GM06990 (cell line): ENCODE measurements around the gene APCDD1L.

Experiments
- DNase-seq: peaks from one replicate; pipeline ENCODE4 v3.0.0-alpha.2; 2011; ENCODE audit not compliant: insufficient read length; ENCODE audit errors: extremely low read depth
- H3K27me3 ChIP-seq: replicated peaks from 2 replicates; pipeline ENCODE4 v1.6.0; 2011; ENCODE audit warnings: low read length; ENCODE audit not compliant: control insufficient read depth, insufficient read depth
- H3K36me3 ChIP-seq: 2 replicates; pipeline ENCODE4 v1.5.1; 2011; ENCODE audit warnings: low read length; ENCODE audit not compliant: control insufficient read depth, insufficient read depth
- H3K4me3 ChIP-seq: replicated peaks from 2 replicates; pipeline ENCODE4 v1.5.1; 2011; ENCODE audit warnings: low read depth, mild to moderate bottlenecking, control low read depth, low read length
- CTCF ChIP-seq: IDR thresholded peaks from 2 replicates; pipeline ENCODE4 v1.5.1; 2011; ENCODE audit warnings: low read length, control low read depth, mild to moderate bottlenecking, inconsistent platforms; ENCODE audit not compliant: insufficient read depth, poor library complexity, severe bottlenecking

Gene APCDD1L

DNA sequence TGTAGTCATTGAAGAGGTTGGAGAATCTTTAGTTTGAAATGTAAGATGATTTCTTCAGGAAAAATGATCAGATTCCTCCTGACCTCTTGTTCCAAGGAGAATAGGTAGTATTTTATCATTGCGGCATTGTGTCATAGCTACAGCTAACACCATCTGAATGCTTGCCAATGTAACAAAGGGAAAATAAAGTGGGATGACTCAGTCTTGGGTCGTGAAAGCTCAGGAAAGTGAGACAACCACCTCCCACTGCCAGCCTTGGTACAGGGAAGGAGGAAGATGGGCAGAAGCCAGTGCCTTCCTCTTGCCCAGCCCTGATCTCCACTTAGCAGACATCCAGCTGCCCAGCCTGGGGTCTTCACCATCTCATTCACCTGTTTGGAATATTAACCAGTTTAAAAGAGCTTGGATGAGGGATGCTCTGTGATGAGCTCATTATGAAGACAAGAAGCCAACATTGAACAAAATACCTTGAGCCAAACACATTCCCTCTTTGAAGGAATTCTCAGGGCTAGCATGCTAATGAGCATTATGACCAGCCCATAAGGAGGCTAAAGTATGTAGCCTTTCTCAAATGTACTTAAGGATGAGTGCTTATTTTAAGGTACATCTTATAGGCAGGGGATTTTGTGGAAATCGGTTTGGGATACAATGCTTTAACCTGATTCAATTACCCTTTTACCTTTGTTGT, 40.0 kb upstream of the APCDD1L start:
- H3K4me3 ChIP-seq, result no peak overlapping the region
- DNase-seq, result no peak
- no peaks in the 10 kb centered on the region for H3K36me3 ChIP-seq
- no peaks in the 10 kb centered on the region for H3K27me3 ChIP-seq
- no peak for TF ChIP-seq CTCF

GRCh38 chr20:58554541-58554940, 39.3 kb upstream of the APCDD1L start:
- H3K27me3 ChIP-seq, result no peaks in the 10 kb centered on the region
- TF ChIP-seq CTCF, result no peak
- H3K36me3 ChIP-seq, result no peaks in the 10 kb centered on the region
- DNase-seq, result no peak
- no peak overlapping the region for H3K4me3 ChIP-seq

DNA sequence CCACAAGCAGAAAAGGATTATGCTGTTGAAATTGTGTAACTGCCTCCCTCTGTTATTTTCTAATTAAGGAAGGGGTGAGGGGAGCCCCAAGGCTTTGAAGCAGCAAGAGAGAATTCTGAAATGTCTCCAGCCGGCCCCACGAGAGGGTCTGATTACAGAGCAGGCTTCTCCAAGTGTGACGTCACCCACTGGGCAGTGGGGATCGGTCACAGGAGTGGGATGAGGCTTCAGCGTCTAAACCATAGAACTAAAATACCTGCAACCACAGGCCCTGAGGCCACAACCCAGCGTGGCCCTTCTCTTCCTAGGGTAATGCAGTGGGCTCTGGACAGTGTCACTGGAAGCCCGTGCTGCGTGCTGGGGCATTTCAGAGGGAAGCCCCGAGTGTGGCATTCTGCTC, 38.6 kb upstream of the APCDD1L start:
- no peaks in the 10 kb centered on the region; the same call in 1 of the 2 replicates for H3K27me3 ChIP-seq
- no peak for DNase-seq

DNA sequence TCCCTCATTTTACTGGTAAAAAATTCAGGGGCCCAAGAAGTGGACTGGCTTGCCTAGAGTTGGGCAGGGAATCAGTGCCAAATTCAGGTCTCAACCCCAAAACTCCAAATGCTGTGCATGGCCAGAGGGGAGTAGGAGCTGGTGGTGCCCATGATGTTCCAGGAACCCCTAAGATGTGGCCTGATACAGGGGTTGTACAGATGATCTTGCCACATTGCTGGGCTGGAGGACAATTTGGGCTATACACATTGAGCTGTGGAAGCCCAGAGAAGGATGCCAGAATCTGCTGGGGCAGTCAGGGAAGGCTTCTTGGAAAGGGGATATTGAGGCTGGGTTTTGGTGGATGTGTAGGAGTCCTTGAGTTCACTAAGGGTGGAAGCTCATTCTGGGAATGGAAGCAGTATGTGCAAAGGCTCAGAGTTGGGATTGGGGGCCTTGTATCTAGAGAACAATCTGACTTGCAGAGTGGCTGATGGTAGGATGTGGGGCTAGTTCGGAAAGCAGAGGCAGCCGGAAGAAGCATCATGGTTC, 38.0 kb upstream of the APCDD1L start:
- no peaks in the 10 kb centered on the region for H3K36me3 ChIP-seq
- no peaks in the 10 kb centered on the region; the same call in 1 of the 2 replicates for H3K27me3 ChIP-seq
- no peak for DNase-seq
- H3K4me3 ChIP-seq, result no peak overlapping the region
- TF ChIP-seq CTCF, result no peak

More for the DNA sequence above, 38.6 kb upstream of the APCDD1L start:
- no peaks in the 10 kb centered on the region for H3K36me3 ChIP-seq
- no peak overlapping the region for H3K4me3 ChIP-seq
- TF ChIP-seq CTCF, result no peak

DNA sequence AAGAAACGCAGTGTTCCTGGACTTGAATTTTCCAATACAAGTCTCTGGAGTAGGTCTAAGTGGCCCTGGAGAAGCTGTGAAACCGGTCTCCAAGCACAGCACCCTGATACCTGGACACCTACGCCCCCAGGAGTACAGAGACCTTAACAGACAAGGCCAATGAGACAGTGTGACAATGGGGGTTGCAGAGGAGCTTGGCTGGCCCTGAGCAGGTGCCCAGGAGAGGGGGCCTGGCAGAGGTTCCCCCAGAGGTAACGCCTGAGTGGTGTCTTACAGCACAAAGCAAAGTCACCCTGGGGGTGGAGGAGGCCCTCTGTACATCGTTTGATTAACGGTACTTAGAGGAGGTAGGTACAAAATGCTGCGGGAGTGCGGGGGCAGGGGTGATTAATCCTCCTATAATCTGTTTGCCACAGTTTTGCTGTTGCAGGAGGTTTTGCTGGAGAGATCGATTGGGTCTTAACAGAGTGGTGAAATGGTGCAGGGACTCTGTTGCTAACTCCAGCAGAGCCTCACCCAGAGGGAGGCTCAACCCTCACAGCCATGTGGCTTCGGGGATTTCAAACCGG, 37.3 kb upstream of the APCDD1L start:
- no peak for DNase-seq
- H3K27me3 ChIP-seq, result no peaks in the 10 kb centered on the region; the same call in 1 of the 2 replicates
- no peak for TF ChIP-seq CTCF
- H3K4me3 ChIP-seq, result no peak overlapping the region
- H3K36me3 ChIP-seq, result no peaks in the 10 kb centered on the region
